K562 (cell line): ENCODE data around the gene LIX1. TPM values are rescaled to one million over a fixed set of nuclear protein-coding genes. Genes with fewer than 3 reads are reported as not detected.

ENCODE experiments used
- BCL6 ChIP-seq: fragments of 250-450 bp; sonication (Bioruptor Pico); IDR thresholded peaks from 2 replicates; pipeline ENCODE4 v1.4.0; 2020
- DACH1 ChIP-seq: fragments of 450-650 bp; IDR thresholded peaks from 2 replicates; pipeline ENCODE4 v1.6.1; 2018; ENCODE audit not compliant: partially characterized antibody
- GATAD2B ChIP-seq: fragments of 450-650 bp; IDR thresholded peaks from 2 replicates; pipeline ENCODE4 v1.6.1; 2017; ENCODE audit warnings: mild to moderate bottlenecking, borderline replicate concordance
- MIER1 ChIP-seq: fragments of 450-650 bp; IDR thresholded peaks from 2 replicates; pipeline ENCODE4 v1.6.1; 2016; ENCODE audit warnings: antibody characterized with exemption, mild to moderate bottlenecking, low read depth
- NFRKB ChIP-seq: fragments of 450-650 bp; IDR thresholded peaks from 2 replicates; pipeline ENCODE4 v1.6.1; 2016; ENCODE audit warnings: low read depth
- PHB2 ChIP-seq: fragments of 450-650 bp; IDR thresholded peaks from 2 replicates; pipeline ENCODE4 v1.6.1; 2017; ENCODE audit warnings: low read depth
- PTRF ChIP-seq: fragments of 450-650 bp; IDR thresholded peaks from 2 replicates; pipeline ENCODE4 v1.6.1; 2016; ENCODE audit warnings: mild to moderate bottlenecking, missing genetic modification characterization, missing compliant biosample characterization
- REST ChIP-seq, 2 experiments: fragments of 450-650 bp; formaldehyde crosslinking in 1 of 2; IDR thresholded peaks; 2 replicates each; pipeline versions ENCODE4 v1.4.0 to v1.6.1; 2014 to 2020; ENCODE audit warnings: mild to moderate bottlenecking in 2 of 2, borderline replicate concordance in 1 of 2, low read depth in 1 of 2
- ZBTB12 ChIP-seq: fragments of 250-450 bp; sonication (Bioruptor Pico); IDR thresholded peaks from 2 replicates; pipeline ENCODE4 v1.4.0; 2020
- ZBTB33 ChIP-seq: sonication (generic); formaldehyde crosslinking; IDR thresholded peaks from 2 replicates; pipeline ENCODE4 v1.8.1; 2023; ENCODE audit warnings: mild to moderate bottlenecking, missing genetic modification reagents
- ZNF696 ChIP-seq: fragments of 250-450 bp; sonication (Bioruptor Pico); conservative IDR thresholded peaks from 2 replicates; pipeline ENCODE4 v1.4.0; 2020; ENCODE audit warnings: mild to moderate bottlenecking, moderate library complexity
- polyA plus RNA-seq, 8 experiments: library from polyadenylated mRNA; depleted of rRNA in 4 of 8; stranded (reverse) in 5 of 8; unstranded in 3 of 8; fragments of >200 nt; fragmentation: Nextera tagmentation in 2 of 8; fragmentation: Illumina TruSeq in 1 of 8; extraction: Ambion mirVana in 2 of 8; extraction: Trizol in 1 of 8; gene quantifications; 2 replicates each; pipeline versions ENCODE4 v1.2.1 to v1.2.3, GENCODE V29; 2011 to 2014; ENCODE audit warnings: inconsistent platforms in 1 of 8, missing spikeins in 1 of 8
- total RNA-seq, 7 experiments: library from RNA; depleted of rRNA in 6 of 7; stranded (reverse); fragments of >200 nt in 6 of 7; fragmentation: Illumina TruSeq in 2 of 7; extraction: Trizol in 2 of 7; gene quantifications; 2 replicates each; pipeline versions ENCODE4 v1.2.1 to v1.2.3, GENCODE V29; 2011 to 2021; ENCODE audit warnings: low replicate concordance in 1 of 7
- TF ChIP-seq, protein P1 (sequence below): fragments of 450-650 bp; formaldehyde crosslinking; IDR thresholded peaks from 2 replicates; pipeline ENCODE4 v1.4.0; 2020; ENCODE audit warnings: mild to moderate bottlenecking
- TF ChIP-seq, protein P2 (sequence below): fragments of 450-650 bp; formaldehyde crosslinking; IDR thresholded peaks from 2 replicates; pipeline ENCODE4 v1.4.0; 2022; ENCODE audit warnings: missing genetic modification characterization

The LIX1 gene
- total and polyA plus RNA-seq, 9 of the 15 experiments (the other 6 are each of a cell fraction or from before 2014, with no cell fraction given), result 0.01 to 0.18 TPM; not detected in 7

DNA sequence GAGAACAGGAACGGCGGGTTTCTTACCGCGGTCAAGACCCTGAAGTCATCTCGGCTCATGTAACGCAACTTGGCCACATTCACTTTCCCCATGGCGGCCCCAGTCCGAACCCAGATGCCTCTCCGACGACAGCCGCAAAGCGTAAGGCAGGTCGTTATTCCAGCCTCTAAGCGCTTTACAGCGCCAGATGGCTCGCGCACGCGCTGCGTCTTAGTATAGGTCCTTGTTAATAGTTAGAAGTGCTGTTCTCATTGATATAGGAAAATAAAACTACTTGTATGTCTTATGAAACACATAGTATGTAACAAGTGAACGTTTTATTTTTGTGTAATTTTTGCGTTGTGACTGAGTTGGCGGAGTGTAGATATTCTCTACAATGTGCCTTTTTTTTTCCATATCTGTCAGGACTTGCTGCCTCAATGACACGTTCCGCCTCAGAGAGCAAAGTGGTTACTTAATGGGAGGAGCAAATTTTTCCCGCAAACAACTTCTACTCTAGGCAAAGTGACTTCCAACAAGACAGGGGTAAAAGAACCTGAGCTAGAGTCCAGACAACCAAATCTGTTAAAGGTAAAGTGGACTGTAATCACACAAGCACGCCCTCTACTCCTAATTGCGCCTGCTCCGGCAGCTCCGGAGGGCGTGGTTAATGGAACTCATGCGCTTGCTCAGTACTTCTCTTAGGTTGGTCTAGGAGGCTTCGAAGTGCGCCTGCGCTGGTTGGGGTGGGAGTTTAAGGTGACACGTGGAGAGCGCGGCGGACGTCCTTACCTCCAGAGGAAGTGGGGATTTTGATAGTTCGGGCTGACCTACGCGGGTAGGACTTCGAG is 40.9 kb upstream of the LIX1 start, which contains the start of gene RIOK2 (continued):
- TF ChIP-seq, protein P1, sequence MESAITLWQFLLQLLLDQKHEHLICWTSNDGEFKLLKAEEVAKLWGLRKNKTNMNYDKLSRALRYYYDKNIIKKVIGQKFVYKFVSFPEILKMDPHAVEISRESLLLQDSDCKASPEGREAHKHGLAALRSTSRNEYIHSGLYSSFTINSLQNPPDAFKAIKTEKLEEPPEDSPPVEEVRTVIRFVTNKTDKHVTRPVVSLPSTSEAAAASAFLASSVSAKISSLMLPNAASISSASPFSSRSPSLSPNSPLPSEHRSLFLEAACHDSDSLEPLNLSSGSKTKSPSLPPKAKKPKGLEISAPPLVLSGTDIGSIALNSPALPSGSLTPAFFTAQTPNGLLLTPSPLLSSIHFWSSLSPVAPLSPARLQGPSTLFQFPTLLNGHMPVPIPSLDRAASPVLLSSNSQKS (CRISPR knock-in tag), result no peak
- TF ChIP-seq PTRF (tag) (no peak), GATAD2B (no peak; the same call in 1 of the 2 replicates), ZBTB12 (no peak), ZBTB33 (CRISPR knock-in tag) (peak; percentile 54; the same call in 1 of the 2 replicates), PHB2 (0 out of 2 replicates have a peak, but pooled peaks have one; percentile 8), REST (IDR thresholded peaks at IDR 0.05; ENCODE audit: borderline replicate concordance) (no peak), REST (CRISPR knock-in tag; IDR thresholded peaks at IDR 0.05; ENCODE audit: low read depth) (peak; percentile 15; the same call in 1 of the 2 replicates), NFRKB (no peak; the same call in 1 of the 2 replicates), ZNF696 (CRISPR knock-in tag) (no peak), DACH1 (no peak), BCL6 (CRISPR knock-in tag) (no peak), MIER1 (no peak)
- TF ChIP-seq, protein P2, sequence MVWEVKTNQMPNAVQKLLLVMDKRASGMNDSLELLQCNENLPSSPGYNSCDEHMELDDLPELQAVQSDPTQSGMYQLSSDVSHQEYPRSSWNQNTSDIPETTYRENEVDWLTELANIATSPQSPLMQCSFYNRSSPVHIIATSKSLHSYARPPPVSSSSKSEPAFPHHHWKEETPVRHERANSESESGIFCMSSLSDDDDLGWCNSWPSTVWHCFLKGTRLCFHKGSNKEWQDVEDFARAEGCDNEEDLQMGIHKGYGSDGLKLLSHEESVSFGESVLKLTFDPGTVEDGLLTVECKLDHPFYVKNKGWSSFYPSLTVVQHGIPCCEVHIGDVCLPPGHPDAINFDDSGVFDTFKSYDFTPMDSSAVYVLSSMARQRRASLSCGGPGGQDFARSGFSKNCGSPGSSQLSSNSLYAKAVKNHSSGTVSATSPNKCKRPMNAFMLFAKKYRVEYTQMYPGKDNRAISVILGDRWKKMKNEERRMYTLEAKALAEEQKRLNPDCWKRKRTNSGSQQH (CRISPR knock-in tag), result 0 out of 2 replicates have a peak, but pooled peaks have one; percentile 37
